HepG2 (cell line): ENCODE measurements around the gene SWSAP1. TPM values are rescaled to one million over a fixed set of nuclear protein-coding genes. Genes with fewer than 3 reads are reported as not detected.

Experiments
- FOXA1 ChIP-seq, 2 experiments: fragments of 450-650 bp in 1 of 2; sonication (generic) in 1 of 2; formaldehyde crosslinking in 1 of 2; IDR thresholded peaks; 2 replicates each; pipeline versions ENCODE4 v1.4.0 to v1.6.1; 2016 to 2020; ENCODE audit warnings: missing genetic modification reagents in 1 of 2
- SMARCC2 ChIP-seq: fragments of 450-650 bp; IDR thresholded peaks from 2 replicates; pipeline ENCODE4 v1.6.1; 2017; ENCODE audit warnings: antibody characterized with exemption, mild to moderate bottlenecking
- ZNF124 ChIP-seq: sonication (generic); formaldehyde crosslinking; IDR thresholded peaks from 2 replicates; pipeline ENCODE4 v1.4.0; 2020; ENCODE audit warnings: missing genetic modification reagents
- ZNF326 ChIP-seq: sonication (generic); formaldehyde crosslinking; IDR thresholded peaks from 2 replicates; pipeline ENCODE4 v1.4.0; 2020; ENCODE audit warnings: missing genetic modification reagents, borderline replicate concordance
- ZNF331 ChIP-seq: sonication (generic); formaldehyde crosslinking; IDR thresholded peaks from 2 replicates; pipeline ENCODE4 v1.4.0; 2020; ENCODE audit warnings: missing genetic modification reagents
- polyA plus RNA-seq, 8 experiments: library from polyadenylated mRNA; depleted of rRNA in 3 of 8; stranded (reverse) in 7 of 8; unstranded in 1 of 8; fragments of >200 nt; fragmentation: Illumina TruSeq in 4 of 8; extraction: Trizol in 4 of 8; gene quantifications; 2 replicates each; pipeline versions ENCODE4 v1.2.1 to v1.2.3, GENCODE V29; 2011 to 2016; ENCODE audit warnings: low read depth in 4 of 8, missing spikeins in 1 of 8, mixed read lengths in 1 of 8; ENCODE audit not compliant: insufficient read depth in 1 of 8
- total RNA-seq, 5 experiments: library from RNA; depleted of rRNA; stranded (reverse); fragments of >200 nt; fragmentation: Illumina TruSeq; extraction: Trizol; gene quantifications; 2 replicates each; pipeline ENCODE4 v1.2.3, GENCODE V29; 2016; ENCODE audit warnings: low read depth in 1 of 5
- TF ChIP-seq, protein P1 (sequence below): IDR thresholded peaks from 2 replicates; pipeline ENCODE4 v1.6.1; 2016; ENCODE audit warnings: mild to moderate bottlenecking
- TF ChIP-seq, protein P2 (sequence below): sonication (generic); formaldehyde crosslinking; IDR thresholded peaks from 2 replicates; pipeline ENCODE4 v1.5.0; 2020; ENCODE audit warnings: mild to moderate bottlenecking, missing genetic modification reagents
- TF ChIP-seq, protein P3 (sequence below): sonication (generic); formaldehyde crosslinking; IDR thresholded peaks from 2 replicates; pipeline ENCODE4; 2020; ENCODE audit warnings: missing genetic modification reagents, mild to moderate bottlenecking, borderline replicate concordance
- TF ChIP-seq, protein P4 (sequence below): IDR thresholded peaks from 2 replicates; pipeline ENCODE4 v1.6.1; 2016; ENCODE audit warnings: low read depth, missing genetic modification reagents, missing compliant biosample characterization
- TF ChIP-seq, protein P5 (sequence below): sonication (generic); formaldehyde crosslinking; IDR thresholded peaks from 2 replicates; pipeline ENCODE4 v1.4.0; 2020; ENCODE audit warnings: missing genetic modification reagents
- TF ChIP-seq, protein P6 (sequence below): sonication (generic); formaldehyde crosslinking; IDR thresholded peaks from 2 replicates; pipeline ENCODE4 v1.4.0; 2020; ENCODE audit warnings: missing genetic modification reagents

The SWSAP1 gene
- total and polyA plus RNA-seq, 2 of the 13 experiments (the other 11 are each of a cell fraction or from before 2014, with no cell fraction given), result 2.7 to 3.3 TPM

DNA sequence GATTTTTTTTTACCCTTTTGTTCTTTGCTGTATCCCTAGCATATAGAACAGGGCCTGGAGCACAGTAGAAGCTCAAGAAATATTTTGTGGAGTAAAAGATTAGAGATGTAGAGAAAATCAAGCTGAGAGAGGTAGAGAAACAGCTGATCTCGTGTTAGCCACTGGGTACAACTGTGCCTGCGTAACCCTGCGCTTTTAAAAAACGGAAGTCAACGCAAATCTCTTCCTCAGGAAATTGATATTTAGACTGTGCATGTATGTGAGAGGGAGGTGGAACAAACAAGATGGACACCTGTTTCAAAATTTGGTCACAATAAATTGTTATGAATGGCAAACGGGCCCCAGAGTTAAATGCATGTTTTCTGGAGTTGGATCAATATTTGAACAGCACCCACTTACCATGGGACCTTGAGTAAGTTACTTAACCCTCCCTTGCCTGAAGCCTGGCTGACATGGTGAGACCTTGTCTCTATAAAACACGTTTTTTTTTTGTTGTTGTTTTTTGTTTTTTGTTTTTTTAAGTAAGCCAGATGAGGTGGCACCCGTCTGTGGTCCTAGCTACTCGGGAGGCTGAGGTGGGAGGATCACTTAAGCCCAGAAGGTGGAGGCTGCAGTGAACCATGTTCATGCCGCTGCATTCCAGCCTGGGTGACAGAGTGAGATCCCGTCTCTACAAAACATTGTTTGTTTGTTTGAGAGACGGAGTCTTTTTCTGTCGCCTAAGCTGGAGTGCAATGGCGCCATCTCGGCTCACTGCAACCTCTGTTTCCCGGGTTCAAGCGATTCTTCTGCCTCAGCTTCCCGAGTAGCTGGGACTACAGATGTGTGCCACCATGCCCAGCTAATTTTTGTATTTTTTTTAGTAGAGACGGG, 12.9 kb downstream of the SWSAP1 start (continued):
- TF ChIP-seq, protein P1, sequence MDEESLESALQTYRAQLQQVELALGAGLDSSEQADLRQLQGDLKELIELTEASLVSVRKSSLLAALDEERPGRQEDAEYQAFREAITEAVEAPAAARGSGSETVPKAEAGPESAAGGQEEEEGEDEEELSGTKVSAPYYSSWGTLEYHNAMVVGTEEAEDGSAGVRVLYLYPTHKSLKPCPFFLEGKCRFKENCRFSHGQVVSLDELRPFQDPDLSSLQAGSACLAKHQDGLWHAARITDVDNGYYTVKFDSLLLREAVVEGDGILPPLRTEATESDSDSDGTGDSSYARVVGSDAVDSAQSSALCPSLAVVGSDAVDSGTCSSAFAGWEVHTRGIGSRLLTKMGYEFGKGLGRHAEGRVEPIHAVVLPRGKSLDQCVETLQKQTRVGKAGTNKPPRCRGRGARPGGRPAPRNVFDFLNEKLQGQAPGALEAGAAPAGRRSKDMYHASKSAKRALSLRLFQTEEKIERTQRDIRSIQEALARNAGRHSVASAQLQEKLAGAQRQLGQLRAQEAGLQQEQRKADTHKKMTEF (CRISPR knock-in tag), result 0 out of 2 replicates have a peak, but pooled peaks have one; percentile 14
- TF ChIP-seq, protein P2, sequence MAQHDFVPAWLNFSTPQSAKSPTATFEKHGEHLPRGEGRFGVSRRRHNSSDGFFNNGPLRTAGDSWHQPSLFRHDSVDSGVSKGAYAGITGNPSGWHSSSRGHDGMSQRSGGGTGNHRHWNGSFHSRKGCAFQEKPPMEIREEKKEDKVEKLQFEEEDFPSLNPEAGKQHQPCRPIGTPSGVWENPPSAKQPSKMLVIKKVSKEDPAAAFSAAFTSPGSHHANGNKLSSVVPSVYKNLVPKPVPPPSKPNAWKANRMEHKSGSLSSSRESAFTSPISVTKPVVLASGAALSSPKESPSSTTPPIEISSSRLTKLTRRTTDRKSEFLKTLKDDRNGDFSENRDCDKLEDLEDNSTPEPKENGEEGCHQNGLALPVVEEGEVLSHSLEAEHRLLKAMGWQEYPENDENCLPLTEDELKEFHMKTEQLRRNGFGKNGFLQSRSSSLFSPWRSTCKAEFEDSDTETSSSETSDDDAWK (CRISPR knock-in tag), result no peak
- TF ChIP-seq, protein P3, sequence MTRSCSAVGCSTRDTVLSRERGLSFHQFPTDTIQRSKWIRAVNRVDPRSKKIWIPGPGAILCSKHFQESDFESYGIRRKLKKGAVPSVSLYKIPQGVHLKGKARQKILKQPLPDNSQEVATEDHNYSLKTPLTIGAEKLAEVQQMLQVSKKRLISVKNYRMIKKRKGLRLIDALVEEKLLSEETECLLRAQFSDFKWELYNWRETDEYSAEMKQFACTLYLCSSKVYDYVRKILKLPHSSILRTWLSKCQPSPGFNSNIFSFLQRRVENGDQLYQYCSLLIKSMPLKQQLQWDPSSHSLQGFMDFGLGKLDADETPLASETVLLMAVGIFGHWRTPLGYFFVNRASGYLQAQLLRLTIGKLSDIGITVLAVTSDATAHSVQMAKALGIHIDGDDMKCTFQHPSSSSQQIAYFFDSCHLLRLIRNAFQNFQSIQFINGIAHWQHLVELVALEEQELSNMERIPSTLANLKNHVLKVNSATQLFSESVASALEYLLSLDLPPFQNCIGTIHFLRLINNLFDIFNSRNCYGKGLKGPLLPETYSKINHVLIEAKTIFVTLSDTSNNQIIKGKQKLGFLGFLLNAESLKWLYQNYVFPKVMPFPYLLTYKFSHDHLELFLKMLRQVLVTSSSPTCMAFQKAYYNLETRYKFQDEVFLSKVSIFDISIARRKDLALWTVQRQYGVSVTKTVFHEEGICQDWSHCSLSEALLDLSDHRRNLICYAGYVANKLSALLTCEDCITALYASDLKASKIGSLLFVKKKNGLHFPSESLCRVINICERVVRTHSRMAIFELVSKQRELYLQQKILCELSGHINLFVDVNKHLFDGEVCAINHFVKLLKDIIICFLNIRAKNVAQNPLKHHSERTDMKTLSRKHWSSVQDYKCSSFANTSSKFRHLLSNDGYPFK (CRISPR knock-in tag), result no peak
- TF ChIP-seq ZNF331 (CRISPR knock-in tag) (0 out of 2 replicates have a peak, but pooled peaks have one; percentile 12), ZNF124 (no peak), FOXA1 (IDR thresholded peaks at IDR 0.05) (no peak), FOXA1 (CRISPR knock-in tag; IDR thresholded peaks at IDR 0.05) (peak; percentile 24; the same call in 1 of the 2 replicates), ZNF326 (CRISPR knock-in tag) (no peak), SMARCC2 (no peak)
- TF ChIP-seq, protein P4, sequence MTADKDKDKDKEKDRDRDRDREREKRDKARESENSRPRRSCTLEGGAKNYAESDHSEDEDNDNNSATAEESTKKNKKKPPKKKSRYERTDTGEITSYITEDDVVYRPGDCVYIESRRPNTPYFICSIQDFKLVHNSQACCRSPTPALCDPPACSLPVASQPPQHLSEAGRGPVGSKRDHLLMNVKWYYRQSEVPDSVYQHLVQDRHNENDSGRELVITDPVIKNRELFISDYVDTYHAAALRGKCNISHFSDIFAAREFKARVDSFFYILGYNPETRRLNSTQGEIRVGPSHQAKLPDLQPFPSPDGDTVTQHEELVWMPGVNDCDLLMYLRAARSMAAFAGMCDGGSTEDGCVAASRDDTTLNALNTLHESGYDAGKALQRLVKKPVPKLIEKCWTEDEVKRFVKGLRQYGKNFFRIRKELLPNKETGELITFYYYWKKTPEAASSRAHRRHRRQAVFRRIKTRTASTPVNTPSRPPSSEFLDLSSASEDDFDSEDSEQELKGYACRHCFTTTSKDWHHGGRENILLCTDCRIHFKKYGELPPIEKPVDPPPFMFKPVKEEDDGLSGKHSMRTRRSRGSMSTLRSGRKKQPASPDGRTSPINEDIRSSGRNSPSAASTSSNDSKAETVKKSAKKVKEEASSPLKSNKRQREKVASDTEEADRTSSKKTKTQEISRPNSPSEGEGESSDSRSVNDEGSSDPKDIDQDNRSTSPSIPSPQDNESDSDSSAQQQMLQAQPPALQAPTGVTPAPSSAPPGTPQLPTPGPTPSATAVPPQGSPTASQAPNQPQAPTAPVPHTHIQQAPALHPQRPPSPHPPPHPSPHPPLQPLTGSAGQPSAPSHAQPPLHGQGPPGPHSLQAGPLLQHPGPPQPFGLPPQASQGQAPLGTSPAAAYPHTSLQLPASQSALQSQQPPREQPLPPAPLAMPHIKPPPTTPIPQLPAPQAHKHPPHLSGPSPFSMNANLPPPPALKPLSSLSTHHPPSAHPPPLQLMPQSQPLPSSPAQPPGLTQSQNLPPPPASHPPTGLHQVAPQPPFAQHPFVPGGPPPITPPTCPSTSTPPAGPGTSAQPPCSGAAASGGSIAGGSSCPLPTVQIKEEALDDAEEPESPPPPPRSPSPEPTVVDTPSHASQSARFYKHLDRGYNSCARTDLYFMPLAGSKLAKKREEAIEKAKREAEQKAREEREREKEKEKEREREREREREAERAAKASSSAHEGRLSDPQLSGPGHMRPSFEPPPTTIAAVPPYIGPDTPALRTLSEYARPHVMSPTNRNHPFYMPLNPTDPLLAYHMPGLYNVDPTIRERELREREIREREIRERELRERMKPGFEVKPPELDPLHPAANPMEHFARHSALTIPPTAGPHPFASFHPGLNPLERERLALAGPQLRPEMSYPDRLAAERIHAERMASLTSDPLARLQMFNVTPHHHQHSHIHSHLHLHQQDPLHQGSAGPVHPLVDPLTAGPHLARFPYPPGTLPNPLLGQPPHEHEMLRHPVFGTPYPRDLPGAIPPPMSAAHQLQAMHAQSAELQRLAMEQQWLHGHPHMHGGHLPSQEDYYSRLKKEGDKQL, result no peak
- TF ChIP-seq, protein P5, sequence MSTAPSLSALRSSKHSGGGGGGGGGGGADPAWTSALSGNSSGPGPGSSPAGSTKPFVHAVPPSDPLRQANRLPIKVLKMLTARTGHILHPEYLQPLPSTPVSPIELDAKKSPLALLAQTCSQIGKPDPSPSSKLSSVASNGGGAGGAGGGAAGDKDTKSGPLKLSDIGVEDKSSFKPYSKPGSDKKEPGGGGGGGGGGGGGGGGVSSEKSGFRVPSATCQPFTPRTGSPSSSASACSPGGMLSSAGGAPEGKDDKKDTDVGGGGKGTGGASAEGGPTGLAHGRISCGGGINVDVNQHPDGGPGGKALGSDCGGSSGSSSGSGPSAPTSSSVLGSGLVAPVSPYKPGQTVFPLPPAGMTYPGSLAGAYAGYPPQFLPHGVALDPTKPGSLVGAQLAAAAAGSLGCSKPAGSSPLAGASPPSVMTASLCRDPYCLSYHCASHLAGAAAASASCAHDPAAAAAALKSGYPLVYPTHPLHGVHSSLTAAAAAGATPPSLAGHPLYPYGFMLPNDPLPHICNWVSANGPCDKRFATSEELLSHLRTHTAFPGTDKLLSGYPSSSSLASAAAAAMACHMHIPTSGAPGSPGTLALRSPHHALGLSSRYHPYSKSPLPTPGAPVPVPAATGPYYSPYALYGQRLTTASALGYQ (CRISPR knock-in tag), result no peak
- TF ChIP-seq, protein P6, sequence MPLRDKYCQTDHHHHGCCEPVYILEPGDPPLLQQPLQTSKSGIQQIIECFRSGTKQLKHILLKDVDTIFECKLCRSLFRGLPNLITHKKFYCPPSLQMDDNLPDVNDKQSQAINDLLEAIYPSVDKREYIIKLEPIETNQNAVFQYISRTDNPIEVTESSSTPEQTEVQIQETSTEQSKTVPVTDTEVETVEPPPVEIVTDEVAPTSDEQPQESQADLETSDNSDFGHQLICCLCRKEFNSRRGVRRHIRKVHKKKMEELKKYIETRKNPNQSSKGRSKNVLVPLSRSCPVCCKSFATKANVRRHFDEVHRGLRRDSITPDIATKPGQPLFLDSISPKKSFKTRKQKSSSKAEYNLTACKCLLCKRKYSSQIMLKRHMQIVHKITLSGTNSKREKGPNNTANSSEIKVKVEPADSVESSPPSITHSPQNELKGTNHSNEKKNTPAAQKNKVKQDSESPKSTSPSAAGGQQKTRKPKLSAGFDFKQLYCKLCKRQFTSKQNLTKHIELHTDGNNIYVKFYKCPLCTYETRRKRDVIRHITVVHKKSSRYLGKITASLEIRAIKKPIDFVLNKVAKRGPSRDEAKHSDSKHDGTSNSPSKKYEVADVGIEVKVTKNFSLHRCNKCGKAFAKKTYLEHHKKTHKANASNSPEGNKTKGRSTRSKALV (CRISPR knock-in tag), result no peak
